Ishikawa (cell line): ENCODE data around the gene ZNF536.

Experiments used
- CEBPB ChIP-seq: IDR thresholded peaks from 2 replicates; pipeline ENCODE4 v1.6.1; 2012
- CREB1 ChIP-seq: IDR thresholded peaks from 2 replicates; pipeline ENCODE4 v1.6.1; 2012; ENCODE audit warnings: low read depth
- EGR1 ChIP-seq: IDR thresholded peaks from 2 replicates; pipeline ENCODE4 v1.6.1; 2012
- EP300 ChIP-seq: IDR thresholded peaks from 2 replicates; pipeline ENCODE4 v1.6.1; 2012; ENCODE audit warnings: borderline replicate concordance
- FOXM1 ChIP-seq: IDR thresholded peaks from 2 replicates; pipeline ENCODE4 v1.6.1; 2012; ENCODE audit warnings: low read depth, borderline replicate concordance
- NFIC ChIP-seq: IDR thresholded peaks from 2 replicates; pipeline ENCODE4 v1.6.1; 2012
- RAD21 ChIP-seq: IDR thresholded peaks from 2 replicates; pipeline ENCODE4 v1.6.1; 2012; ENCODE audit warnings: low read depth
- TAF1 ChIP-seq: IDR thresholded peaks from 2 replicates; pipeline ENCODE4 v1.6.1; 2012; ENCODE audit warnings: low read depth, mild to moderate bottlenecking
- TCF12 ChIP-seq: IDR thresholded peaks from 2 replicates; pipeline ENCODE4 v1.6.1; 2012; ENCODE audit warnings: low read depth
- TEAD4 ChIP-seq: IDR thresholded peaks from 2 replicates; pipeline ENCODE4 v1.6.1; 2012
- YY1 ChIP-seq: IDR thresholded peaks from 2 replicates; pipeline ENCODE4 v1.6.1; 2012; ENCODE audit warnings: low read depth
- ZBTB7A ChIP-seq: IDR thresholded peaks from 2 replicates; pipeline ENCODE4 v1.6.1; 2012; ENCODE audit warnings: low read depth
- TF ChIP-seq, protein P1 (sequence below): IDR thresholded peaks from 2 replicates; pipeline ENCODE4 v1.6.1; 2012
- TF ChIP-seq, protein P2 (sequence below): IDR thresholded peaks from 2 replicates; pipeline ENCODE4 v1.6.1; 2012; ENCODE audit warnings: low read depth, mild to moderate bottlenecking
- TF ChIP-seq, protein P3 (sequence below): IDR thresholded peaks from 2 replicates; pipeline ENCODE4 v1.6.1; 2012

Gene ZNF536

DNA sequence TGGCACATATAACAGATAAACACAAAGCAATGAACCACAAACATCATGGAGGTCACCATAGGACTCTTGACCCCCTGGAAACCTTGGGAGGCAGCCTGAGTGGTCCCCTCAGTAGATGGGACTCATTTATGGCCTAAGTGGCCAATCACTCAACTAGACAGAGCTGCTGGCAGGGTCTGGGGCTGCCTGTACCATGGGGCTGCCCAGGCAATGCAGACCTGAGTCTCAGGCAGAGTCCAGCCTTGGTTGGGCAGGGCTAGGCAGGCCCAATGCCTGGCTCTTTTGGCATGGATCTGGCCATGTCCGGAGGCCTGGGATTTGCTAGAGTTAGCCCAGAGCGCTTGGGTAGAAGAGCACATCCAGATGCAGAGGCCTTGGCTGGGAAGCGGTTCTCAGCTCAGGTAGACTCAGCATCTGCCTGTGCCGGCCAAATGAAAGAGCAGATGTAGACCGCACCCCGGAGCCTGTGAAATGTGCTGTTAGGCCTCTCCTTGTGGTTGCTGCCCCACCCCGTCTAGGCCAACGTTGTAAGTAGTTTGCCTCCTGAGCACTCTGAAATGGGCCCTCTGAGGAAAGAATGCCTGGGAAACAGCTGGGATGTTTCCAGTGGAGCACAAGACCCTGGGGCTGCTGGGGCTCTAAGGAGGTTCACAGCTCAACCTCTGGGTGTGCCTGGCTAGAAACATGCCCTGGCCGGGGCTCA, 171.2 kb downstream of the ZNF536 start:
- TF ChIP-seq FOXM1 (no peak), TAF1 (no peak), RAD21 (no peak), CEBPB (no peak), ZBTB7A (no peak), YY1 (no peak), EGR1 (no peak), TEAD4 (no peak), CREB1 (no peak), NFIC (no peak), TCF12 (no peak), EP300 (no peak)
- TF ChIP-seq, protein P1, sequence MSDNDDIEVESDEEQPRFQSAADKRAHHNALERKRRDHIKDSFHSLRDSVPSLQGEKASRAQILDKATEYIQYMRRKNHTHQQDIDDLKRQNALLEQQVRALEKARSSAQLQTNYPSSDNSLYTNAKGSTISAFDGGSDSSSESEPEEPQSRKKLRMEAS, result no peak
- TF ChIP-seq, protein P2, sequence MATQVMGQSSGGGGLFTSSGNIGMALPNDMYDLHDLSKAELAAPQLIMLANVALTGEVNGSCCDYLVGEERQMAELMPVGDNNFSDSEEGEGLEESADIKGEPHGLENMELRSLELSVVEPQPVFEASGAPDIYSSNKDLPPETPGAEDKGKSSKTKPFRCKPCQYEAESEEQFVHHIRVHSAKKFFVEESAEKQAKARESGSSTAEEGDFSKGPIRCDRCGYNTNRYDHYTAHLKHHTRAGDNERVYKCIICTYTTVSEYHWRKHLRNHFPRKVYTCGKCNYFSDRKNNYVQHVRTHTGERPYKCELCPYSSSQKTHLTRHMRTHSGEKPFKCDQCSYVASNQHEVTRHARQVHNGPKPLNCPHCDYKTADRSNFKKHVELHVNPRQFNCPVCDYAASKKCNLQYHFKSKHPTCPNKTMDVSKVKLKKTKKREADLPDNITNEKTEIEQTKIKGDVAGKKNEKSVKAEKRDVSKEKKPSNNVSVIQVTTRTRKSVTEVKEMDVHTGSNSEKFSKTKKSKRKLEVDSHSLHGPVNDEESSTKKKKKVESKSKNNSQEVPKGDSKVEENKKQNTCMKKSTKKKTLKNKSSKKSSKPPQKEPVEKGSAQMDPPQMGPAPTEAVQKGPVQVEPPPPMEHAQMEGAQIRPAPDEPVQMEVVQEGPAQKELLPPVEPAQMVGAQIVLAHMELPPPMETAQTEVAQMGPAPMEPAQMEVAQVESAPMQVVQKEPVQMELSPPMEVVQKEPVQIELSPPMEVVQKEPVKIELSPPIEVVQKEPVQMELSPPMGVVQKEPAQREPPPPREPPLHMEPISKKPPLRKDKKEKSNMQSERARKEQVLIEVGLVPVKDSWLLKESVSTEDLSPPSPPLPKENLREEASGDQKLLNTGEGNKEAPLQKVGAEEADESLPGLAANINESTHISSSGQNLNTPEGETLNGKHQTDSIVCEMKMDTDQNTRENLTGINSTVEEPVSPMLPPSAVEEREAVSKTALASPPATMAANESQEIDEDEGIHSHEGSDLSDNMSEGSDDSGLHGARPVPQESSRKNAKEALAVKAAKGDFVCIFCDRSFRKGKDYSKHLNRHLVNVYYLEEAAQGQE, result no peak
- TF ChIP-seq, protein P3, sequence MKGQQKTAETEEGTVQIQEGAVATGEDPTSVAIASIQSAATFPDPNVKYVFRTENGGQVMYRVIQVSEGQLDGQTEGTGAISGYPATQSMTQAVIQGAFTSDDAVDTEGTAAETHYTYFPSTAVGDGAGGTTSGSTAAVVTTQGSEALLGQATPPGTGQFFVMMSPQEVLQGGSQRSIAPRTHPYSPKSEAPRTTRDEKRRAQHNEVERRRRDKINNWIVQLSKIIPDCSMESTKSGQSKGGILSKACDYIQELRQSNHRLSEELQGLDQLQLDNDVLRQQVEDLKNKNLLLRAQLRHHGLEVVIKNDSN, result no peak

DNA sequence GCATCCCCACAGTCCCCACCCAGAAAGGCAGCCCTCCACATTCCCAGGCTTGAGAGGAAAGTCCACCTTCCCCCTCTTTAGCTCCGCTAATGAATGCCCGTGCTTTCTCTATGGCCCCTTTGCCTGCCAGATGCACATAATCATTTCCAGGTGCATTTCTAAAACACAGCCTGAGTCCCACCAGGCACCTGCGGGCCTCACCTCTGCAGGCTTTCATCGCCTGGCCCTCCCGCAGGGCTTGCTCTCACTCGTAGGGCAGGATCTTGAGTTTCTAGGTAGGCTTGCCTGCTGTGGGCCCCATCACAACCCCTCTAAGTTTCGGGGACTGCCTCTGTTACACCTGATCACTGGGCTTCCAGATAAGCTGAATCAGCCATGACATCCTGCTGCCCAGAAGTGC, 173.6 kb downstream of the ZNF536 start:
- TF ChIP-seq CEBPB (no peak), NFIC (no peak), TCF12 (no peak), FOXM1 (no peak), CREB1 (no peak), YY1 (no peak), TEAD4 (no peak), EGR1 (no peak), RAD21 (no peak), TAF1 (no peak), EP300 (no peak)
- TF ChIP-seq, protein P2, result no peak
- TF ChIP-seq, protein P1, result no peak

DNA sequence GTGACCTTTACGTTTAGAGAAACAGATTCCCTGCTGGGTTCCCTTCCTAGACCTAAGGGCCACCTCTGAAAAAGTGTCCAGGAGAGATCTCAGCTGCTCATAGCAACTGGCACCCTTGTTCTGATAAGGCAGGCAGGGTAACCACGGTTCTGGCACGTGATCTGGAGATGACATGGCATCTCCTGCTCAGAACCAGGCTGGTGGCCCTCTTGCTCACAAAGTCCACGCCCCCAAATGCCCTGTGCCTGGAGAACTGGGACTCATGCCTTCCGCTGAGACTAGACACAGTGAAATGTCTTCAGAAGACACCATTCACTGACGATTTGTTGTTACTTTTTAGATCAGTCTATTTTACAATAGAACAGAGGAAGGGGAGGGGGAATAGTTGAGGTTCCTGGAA, 174.1 kb downstream of the ZNF536 start:
- TF ChIP-seq, protein P2, result no peak
- TF ChIP-seq FOXM1 (no peak), TAF1 (no peak), CREB1 (no peak), ZBTB7A (no peak), TEAD4 (no peak), TCF12 (no peak), YY1 (no peak), CEBPB (no peak), EGR1 (no peak), EP300 (no peak), NFIC (no peak), RAD21 (no peak)
- TF ChIP-seq, protein P1, result no peak
- TF ChIP-seq, protein P3, result no peak

DNA sequence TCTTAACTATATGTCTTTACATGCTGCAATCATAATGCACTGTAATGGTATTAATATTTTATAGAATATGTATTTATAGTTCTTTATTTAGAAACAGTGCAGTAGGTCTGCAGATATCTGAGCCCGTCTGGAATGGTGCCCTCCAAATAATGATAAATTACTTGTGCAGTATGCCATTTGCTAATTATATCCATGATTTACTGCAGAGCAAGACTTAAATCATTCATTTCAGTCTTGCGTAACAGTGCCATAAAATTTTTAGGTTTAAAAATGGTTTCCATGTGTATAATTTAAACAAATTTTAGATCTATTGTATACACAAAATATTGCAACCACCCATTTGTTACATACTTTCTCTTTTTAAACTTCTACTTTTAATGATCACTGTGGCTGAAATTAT, 175.1 kb downstream of the ZNF536 start:
- TF ChIP-seq EP300, result no peak
- no peak for TF ChIP-seq ZBTB7A
- no peak for TF ChIP-seq EGR1
- no peak for TF ChIP-seq YY1
- TF ChIP-seq, protein P2, result no peak
